Stimulated activated CD4-positive, alpha-beta T cell treated with anti-CD3 and anti-CD28 coated beads, Interleukin-1b, Interleukin-23, amount 100 ng/mL, for 48 hours (primary cell): ENCODE measurements around the gene TNS2.
"Not testable (repeated sequence)": the region's sequence is repeated elsewhere in the genome, so short reads cannot be mapped to it uniquely, and the experiment has no call there.

Experiments
- DNase-seq: peaks from one replicate; pipeline ENCODE4 v3.0.0-alpha.2; 2020

Gene TNS2, protein sequence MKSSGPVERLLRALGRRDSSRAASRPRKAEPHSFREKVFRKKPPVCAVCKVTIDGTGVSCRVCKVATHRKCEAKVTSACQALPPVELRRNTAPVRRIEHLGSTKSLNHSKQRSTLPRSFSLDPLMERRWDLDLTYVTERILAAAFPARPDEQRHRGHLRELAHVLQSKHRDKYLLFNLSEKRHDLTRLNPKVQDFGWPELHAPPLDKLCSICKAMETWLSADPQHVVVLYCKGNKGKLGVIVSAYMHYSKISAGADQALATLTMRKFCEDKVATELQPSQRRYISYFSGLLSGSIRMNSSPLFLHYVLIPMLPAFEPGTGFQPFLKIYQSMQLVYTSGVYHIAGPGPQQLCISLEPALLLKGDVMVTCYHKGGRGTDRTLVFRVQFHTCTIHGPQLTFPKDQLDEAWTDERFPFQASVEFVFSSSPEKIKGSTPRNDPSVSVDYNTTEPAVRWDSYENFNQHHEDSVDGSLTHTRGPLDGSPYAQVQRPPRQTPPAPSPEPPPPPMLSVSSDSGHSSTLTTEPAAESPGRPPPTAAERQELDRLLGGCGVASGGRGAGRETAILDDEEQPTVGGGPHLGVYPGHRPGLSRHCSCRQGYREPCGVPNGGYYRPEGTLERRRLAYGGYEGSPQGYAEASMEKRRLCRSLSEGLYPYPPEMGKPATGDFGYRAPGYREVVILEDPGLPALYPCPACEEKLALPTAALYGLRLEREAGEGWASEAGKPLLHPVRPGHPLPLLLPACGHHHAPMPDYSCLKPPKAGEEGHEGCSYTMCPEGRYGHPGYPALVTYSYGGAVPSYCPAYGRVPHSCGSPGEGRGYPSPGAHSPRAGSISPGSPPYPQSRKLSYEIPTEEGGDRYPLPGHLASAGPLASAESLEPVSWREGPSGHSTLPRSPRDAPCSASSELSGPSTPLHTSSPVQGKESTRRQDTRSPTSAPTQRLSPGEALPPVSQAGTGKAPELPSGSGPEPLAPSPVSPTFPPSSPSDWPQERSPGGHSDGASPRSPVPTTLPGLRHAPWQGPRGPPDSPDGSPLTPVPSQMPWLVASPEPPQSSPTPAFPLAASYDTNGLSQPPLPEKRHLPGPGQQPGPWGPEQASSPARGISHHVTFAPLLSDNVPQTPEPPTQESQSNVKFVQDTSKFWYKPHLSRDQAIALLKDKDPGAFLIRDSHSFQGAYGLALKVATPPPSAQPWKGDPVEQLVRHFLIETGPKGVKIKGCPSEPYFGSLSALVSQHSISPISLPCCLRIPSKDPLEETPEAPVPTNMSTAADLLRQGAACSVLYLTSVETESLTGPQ (N-terminal part only)

DNA sequence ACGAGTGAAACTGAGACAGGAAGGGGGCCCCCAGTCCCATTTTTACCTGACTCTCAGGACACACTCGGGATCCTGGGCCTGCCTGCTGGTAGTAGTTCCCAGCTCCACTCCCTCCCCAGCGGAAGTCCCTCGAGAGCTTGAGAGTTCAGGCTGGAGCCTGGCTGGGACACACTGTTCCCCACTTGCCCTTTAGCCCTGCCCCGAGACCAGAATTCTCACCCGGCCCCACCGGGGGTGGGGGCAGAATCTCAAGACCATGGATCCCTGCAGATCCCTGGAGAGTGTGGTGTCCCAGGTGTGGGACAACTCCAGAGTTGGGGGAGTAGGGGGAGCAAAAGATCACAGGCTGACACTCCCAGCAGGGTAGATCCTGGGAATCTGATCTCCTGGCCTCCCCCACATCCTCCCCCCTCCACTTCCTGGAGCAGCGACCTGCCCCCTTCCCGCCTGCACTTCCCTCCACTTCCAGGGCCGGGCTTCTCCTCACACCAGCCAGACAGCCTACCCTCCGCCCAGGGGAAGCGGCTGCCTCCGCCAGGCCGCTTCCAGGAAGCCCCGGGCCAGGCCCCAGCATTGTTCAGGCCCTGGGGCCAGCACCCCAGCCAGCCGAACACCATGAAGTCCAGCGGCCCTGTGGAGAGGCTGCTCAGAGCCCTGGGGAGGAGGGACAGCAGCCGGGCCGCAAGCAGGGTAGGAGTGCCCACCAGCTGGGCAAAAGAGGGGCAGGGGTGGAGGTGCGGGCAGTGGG, at the start of gene TNS2:
Gene TNS2, plus strand, starts transcription at position 495 of the 748 bp plus-strand sequence. Its CDS starts 121 bp downstream, at position 616.
- no peak for DNase-seq

DNA sequence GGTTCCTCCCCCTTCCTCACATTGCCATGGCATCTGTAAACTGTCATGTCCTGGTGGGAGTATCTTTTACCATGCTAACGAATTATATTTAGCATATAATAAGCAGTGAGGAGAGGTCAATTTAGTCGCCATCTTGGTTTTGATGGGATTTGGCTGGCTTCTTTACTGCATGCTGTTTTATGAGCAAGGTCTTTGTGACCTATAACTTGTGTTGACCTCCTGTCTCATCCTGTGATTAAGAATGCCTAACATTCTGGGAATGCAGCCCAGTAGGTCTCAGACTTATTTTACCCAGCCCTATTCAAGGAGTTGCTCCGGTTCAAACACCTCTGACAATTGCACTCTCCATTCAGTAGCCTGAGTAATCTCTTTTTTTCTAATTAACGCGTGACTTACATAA, 45.7 kb upstream of the TNS2 start:
- no peak for DNase-seq

DNA sequence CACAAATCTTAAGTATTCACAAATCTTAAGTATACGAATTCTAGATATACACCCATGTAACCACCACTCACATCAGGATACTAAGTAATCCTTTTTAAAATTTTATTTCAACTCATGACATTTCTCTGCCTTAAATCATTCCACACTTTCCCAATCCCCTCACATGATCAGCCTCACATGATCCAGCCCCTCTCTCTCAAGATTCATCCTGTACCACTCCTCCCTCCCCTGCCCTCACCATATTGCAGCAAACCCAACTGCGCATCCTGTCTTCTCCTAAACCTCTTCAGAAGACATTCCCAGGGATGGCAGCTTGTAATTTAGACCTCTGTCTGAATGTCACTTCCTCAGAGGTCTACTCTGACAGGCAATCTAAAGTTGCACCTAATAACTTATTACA, 45.3 kb upstream of the TNS2 start:
- no peak for DNase-seq

DNA sequence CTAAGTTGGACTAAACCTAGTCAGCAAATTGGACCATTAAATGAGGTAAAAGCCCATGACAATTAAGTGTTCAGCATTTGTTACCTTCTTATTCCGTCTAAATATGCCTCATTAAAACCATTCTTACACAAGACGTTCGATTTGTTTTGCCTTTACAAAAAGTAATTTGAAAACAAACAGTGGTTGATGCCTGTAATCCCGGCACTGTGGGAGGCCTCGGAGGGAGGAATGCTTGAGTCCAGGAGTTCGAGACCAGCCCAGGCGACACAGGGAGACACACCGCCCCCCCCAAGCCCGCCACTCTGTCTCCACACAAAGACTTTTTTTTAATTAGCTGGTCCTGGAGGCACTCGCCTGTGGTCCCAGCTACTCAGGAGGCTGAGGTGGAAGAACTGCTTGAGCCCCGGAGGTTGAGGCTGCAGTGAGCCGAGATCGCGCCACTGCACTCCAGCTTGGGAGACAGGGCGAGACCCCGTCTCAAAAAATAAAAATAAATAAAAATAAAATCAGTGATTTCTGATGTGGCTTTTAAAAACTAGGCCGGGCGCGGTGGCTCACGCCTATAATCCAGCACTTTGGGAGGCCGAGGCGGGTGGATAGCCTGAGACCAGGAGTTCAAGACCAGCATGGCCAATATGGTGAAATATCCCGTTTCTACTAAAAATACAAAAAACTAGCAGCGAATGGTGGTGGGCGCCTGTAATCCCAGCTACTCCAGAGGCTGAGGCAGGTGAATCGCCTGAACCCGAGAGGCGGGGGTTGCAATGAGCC, 44.5 kb upstream of the TNS2 start:
- peak; percentile 6 for DNase-seq

DNA sequence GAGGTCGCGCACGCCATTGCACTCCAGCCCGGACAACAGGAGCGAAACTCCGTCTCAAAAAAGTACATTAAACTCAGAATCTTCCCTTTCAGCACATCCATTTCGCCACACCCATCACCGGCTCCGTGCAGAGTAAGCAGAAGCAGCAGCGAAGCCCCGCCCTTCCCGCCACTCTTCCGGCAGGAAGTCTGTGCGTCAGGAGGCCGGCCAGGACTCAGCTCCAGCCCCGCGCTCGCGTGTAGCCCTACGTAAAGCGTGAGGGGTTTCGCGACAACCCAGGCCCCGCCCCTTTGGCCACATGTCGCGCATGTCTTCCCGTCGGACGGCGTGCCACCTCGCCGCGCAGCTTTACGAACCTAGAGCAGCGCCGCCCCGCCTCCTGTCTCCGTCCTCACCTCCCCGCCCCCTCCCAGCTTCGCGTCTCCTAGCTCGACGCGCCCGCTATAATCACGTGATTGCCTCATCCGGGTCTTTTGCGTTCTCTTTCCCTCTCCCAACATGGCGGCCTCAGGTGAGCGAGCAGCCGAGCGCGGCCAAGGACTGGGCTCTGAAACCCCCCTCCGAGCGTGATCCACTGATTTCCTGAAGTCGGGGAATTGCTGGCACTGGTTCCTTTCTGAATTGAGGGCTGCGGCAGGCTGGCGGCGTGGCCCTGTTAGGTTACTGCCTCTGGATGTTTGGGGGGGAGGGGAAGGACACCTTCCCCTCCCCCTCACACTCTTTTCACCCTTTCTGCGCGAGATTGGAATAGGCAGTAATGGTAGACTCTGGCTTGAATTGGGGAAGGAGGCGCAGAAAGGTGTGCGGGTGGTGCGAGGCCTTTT, 43.7 kb upstream of the TNS2 start, which contains the start of gene EIF4B:
Gene EIF4B, plus strand, starts transcription at position 471 of the 824 bp plus-strand sequence. Its CDS starts 28 bp downstream, at position 499.
- DNase-seq, result peak; percentile 100

DNA sequence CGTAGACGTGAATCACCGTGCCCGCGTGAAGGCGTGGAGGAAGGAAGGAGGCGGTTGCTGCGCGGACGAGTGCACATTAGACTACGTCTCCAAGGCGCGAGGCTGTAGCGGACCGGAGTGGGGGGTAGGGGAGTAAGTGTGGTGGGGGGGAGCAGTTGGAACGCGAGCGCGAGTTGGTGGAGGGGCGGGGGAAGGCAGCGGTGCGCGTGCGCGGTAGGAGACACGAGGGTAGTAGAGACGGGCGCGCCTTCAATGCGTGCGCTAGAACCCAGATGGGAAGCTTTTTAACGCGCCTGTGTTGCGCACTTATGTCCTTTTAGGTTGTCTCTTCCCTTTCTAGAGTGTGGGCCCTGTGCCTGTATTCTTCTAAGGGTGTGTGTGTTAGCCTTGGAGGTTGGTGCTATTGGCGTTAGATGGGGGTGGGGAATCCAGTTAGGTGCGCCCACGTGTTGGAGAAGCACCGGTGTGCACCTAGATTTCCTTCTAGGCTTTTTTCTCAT, 43.0 kb upstream of the TNS2 start:
- peak; percentile 87 for DNase-seq

DNA sequence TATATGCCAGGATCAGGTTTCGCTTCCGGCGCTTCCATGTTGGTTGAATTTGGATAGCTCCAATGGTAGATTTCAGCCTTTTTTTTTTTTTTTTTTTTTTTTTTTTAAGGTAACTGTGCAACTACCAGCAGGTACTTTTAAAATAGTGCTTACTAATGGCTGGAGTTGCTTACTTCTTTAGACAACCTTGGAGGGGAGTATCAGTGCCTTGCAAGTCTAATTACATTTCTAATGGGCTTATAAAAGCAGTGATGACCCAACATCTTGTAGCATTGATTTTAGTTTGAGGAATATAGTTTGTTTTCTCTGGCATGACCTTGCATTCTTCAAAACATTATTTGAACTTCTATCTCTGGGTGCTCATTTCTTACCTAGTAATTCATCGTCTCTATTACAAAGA, 42.5 kb upstream of the TNS2 start:
- DNase-seq, result no peak

DNA sequence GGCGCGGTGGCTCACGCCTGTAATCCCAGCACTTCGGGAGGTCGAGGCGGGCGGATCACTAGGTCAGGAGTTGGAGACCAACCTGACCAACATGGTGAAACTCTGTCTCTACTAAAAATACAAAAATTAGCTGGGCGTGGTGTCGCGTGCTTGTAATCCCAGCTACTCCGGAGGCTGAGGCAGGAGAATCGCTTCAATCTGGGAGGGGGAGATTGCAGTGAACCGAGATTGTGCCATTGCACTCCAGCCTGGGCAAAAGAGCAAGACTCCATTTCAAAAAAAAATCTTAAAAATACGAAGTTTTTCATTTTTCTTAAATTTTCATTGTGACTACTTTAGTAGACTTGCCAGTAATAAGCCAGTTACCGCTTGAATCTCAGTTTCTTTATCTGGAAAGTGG, 41.1 kb upstream of the TNS2 start:
- DNase-seq, result not testable (repeated sequence)

DNA sequence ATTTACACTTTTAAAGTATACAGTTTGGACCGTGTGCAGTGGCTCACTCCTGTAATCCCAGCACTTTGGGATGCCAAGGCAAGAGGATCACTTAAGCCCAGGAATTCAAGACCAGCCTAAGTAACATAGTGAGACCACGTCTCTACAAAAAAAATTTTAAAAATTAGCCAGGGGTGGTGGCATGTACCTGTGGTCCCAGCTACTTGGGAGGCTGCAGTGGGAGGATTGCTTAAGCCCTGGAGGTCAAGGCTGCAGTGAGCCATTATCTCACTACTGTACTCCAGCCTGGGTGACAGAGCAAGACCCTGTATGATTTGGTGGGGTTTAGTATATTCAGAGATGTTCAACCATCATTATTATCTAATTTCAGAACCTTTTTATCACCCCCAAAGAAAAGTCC, 38.9 kb upstream of the TNS2 start:
- DNase-seq, result no peak

DNA sequence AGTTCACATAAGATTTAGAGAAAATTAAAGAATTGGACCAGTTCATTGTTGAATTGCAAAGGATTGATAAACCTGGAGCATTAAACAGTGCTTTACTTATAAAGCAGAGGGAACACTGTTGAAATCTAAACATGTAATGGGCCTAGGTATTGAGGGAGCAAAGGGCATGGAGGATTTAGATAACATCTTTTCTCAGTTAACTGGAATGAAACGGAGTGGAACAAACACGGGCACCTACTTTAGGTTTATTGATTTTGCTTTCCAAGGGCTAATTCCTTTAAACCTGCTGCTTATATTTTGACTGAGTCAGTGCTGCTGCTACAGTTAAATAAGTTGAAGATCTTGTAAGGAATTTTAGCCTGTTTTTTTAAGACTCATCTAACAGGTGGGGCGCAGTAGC, 38.0 kb upstream of the TNS2 start:
- DNase-seq, result no peak

DNA sequence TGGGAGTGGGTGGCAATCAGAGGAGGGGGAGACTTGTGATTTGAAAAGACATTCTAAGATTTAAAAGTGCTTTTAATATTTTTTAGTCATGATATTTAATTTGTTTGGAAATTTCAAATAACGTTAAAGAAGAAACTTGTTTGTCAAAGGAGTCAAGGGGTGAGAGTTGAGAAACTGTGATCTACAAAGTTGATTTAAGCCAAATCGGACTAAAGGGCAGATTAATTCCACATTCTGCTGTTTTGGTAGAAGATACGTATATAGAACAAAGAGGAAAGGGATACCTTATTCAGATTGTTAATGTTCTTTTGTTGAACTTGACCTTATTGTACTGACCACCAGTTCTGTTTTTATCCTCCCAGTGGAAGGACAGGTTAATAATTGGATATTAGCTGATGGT, 36.9 kb upstream of the TNS2 start:
- DNase-seq, result no peak

DNA sequence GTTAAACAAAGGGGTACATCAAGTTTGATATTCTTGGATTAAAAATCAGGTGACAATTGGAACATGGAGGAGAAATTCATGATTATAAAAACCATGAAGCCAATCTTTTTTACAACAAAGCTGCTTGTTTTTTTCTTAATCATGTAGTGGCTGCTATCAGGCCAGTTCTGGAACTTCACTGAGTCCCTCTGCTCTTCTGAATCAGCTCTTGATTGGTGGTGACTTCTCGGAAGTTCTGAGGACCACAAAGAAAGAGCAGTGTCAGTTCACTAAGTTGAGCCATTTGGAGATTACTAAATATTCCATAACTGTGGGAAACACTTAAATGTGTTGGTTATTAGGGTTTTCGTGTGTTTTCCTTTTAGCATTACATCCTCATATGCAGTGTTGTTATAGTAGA, 35.2 kb upstream of the TNS2 start:
- DNase-seq, result no peak

DNA sequence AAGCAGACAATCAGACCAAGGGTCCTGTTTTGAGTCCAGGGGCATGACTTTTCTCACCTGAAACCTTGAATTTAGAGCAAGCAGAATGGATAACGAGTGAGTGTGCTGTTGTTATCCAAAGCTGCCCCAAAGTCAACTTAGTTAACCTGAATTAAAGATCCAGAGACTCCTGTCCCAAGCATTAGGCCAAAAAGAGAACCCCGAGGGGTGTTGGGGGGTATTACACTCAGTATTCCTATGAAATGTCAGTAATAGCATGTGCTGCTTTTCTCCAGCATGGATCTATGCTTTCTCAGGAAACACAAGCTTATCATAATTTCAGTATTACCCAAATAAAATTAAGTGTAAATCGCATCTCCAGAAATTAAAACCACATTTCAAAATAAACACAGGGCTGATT, 24.6 kb upstream of the TNS2 start:
- no peak for DNase-seq

DNA sequence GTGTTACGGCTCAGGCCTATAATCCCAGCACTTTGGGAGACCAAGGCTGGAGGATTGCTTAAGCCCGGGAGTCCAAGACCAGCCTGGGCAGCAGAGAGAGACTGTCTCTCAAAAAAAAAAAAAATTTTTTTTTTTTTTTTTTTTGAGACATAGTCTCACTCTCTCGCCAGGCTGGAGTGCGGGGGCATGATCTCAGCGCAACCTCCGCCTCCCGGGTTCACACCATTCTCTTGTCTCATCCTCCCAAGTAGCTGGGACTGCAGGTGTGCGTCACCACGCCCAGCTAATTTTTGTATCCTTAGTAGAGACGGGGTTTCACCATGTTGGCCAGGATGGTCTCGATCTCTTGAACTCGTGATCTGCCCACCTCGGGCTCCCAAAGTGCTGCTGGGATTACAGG, 22.9 kb upstream of the TNS2 start:
- not testable (repeated sequence) for DNase-seq

DNA sequence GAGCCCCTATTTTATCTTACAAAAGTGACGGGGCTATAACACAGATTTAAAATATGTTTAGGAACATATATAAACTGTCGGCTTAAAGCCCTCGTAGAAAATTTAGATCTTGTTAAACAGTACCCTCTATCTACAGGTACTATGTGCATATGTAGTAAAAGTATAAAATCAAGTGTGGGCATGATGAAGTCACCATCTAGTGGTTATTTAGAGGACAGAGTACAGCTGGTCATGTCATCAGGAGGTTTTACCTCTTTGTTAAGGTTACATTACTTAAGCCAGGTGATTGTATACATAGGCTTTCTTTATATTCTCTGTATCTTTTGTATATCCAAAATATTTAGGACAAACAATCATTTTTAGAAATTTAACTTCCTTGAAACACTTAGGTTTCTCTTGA, 18.2 kb upstream of the TNS2 start:
- no peak for DNase-seq

DNA sequence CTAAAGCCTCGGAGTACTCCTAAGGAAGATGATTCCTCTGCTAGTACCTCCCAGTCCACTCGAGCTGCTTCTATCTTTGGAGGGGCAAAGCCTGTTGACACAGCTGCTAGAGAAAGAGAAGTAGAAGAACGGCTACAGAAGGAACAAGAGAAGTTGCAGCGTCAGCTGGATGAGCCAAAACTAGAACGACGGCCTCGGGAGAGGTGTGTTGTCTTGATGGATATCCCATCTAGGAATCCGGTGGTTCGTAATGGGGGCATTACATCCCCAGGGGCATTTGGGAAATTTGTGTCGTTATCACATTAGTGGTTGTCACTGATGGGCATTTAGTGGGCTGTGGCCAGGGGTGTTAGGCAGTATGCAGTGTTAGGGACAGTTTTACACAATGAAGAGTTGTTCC, 16.0 kb upstream of the TNS2 start:
- DNase-seq, result not testable (repeated sequence)

DNA sequence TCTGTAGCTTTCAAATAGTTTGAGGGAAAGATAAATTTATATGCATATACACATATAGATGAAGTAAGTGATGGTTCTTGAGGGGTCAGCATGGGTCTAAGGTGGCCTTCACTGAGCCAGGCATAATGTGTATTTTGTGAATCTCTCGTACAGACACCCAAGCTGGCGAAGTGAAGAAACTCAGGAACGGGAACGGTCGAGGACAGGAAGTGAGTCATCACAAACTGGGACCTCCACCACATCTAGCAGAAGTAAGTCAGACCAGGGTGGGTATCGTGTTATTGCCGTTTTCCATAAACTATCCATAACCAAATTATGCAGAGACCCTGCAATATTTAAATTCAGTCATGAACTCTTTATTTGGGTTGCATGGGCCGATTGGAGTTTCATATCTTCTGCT, 15.4 kb upstream of the TNS2 start:
- no peak for DNase-seq

DNA sequence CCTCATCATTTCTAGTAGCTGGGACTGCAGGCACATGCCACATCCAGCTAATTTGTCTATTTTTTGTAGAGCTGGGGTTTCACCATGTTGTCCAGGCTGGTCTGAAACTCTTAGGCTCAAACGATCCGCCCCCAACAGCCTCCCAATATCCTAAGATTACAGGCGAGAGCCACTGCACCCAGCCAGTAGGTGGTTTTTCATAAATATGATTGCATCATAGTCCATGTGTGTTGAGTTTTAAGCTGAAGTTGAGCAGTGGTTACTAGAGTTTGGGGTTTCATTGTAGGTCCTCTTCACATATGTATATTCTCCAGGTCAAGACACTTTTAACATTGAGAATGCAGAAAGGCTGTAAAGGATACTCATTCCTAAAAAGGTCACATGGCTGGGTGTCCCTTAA, 13.1 kb upstream of the TNS2 start:
- no peak for DNase-seq

DNA sequence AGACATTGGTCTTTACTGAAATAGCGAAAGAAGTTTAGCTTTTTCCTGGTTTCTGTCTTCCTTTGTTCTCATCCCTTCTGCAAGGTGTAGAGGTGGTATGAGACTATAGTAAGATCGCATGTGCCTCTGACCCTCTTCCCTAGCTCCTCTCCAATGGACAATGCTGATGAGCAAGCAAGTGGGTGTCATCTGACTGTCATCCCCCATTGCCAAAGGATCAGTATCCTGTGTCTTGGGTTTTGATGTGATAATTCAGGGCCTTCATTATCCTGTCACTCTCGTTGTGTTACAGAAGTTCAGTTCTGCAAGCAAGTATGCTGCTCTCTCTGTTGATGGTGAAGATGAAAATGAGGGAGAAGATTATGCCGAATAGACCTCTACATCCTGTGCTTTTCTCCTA, 10.0 kb upstream of the TNS2 start:
- no peak for DNase-seq
